GM18502 (cell line): ENCODE measurements around the gene ZNF506.
"Not testable (repeated sequence)": the region's sequence is repeated elsewhere in the genome, so short reads cannot be mapped to it uniquely, and the experiment has no call there.

Experiments
- ATAC-seq: cut with Tn5 transposase; IDR thresholded peaks from one replicate; pipeline ENCODE4 v1.9.1; 2021; ENCODE audit warnings: mild to moderate bottlenecking; ENCODE audit not compliant: unreplicated experiment, poor library complexity

ZNF506 gene

GRCh38 chr19:19746286-19747213 is 75.0 kb downstream of the ZNF506 start:
- ATAC-seq: no peak

GRCh38 chr19:19745496-19746285 is 75.9 kb downstream of the ZNF506 start:
- no peak for ATAC-seq

- ATAC-seq: no peak
Observed at GRCh38 chr19:19744641-19745040, 76.9 kb downstream of the ZNF506 start.

- ATAC-seq: not testable (repeated sequence)
Observed at GRCh38 chr19:19743921-19744320, 77.6 kb downstream of the ZNF506 start.

- no peak for ATAC-seq
Observed at GRCh38 chr19:19743176-19743575, 78.4 kb downstream of the ZNF506 start.

GRCh38 chr19:19742773-19743172 is 78.8 kb downstream of the ZNF506 start:
- no peak for ATAC-seq
